Memory B cell (primary cell): ENCODE measurements around the gene ERGIC2.

Experiments
- ATAC-seq: fragments of 150-1000 bp; cut with Tn5 transposase; 2 replicates; pipeline ENCODE4 v1.10.0; 2021; ENCODE audit warnings: low read depth, mild to moderate bottlenecking, moderate library complexity
- DNase-seq, 2 donors: peaks; one replicate each; pipeline ENCODE4 v3.0.0; 2022; ENCODE audit warnings: low spot score in 2 of 2
- H3K27ac Mint-ChIP-seq: one replicate; pipeline ENCODE4 v1.8.0; 2022; ENCODE audit warnings: mild to moderate bottlenecking, moderate library complexity, mixed read lengths
- H3K27me3 Mint-ChIP-seq: one replicate; pipeline ENCODE4 v1.8.0; 2022; ENCODE audit warnings: mixed read lengths
- H3K36me3 Mint-ChIP-seq: one replicate; pipeline ENCODE4 v1.8.0; 2022; ENCODE audit warnings: mild to moderate bottlenecking, mixed read lengths
- H3K4me1 Mint-ChIP-seq: one replicate; pipeline ENCODE4 v1.8.0; 2022; ENCODE audit warnings: mixed read lengths
- H3K4me3 Mint-ChIP-seq: one replicate; pipeline ENCODE4 v1.8.0; 2022; ENCODE audit warnings: mild to moderate bottlenecking, moderate library complexity, mixed read lengths
- H3K9me3 Mint-ChIP-seq: one replicate; pipeline ENCODE4 v1.8.0; 2022; ENCODE audit warnings: mixed read lengths

ERGIC2 gene

GRCh38 chr12:29343022-29343799 is 37.8 kb downstream of the ERGIC2 start:
- peaks cover 17% of the 10 kb centered on the region for H3K36me3 Mint-ChIP-seq
- peak overlapping the region; percentile 62 for H3K27ac Mint-ChIP-seq
- no peak for DNase-seq

GRCh38 chr12:29337325-29337724 is 43.6 kb downstream of the ERGIC2 start:
- no peaks in the 10 kb centered on the region for H3K4me1 Mint-ChIP-seq
- H3K4me3 Mint-ChIP-seq, result no peak overlapping the region
- ATAC-seq (no peak), DNase-seq (no peak)
- H3K27ac Mint-ChIP-seq, result no peak overlapping the region
- peaks cover 5% of the 10 kb centered on the region for H3K36me3 Mint-ChIP-seq
- H3K9me3 Mint-ChIP-seq, result no peaks in the 10 kb centered on the region
- H3K27me3 Mint-ChIP-seq, result no peaks in the 10 kb centered on the region

More at GRCh38 chr12:29343022-29343799, 37.8 kb downstream of the ERGIC2 start:
- Mint-ChIP-seq H3K4me1 (no peaks in the 10 kb centered on the region), H3K4me3 (no peak overlapping the region), H3K9me3 (no peaks in the 10 kb centered on the region), H3K27me3 (no peaks in the 10 kb centered on the region)
- no peak for ATAC-seq

- Mint-ChIP-seq H3K4me3 (no peak overlapping the region), H3K9me3 (no peaks in the 10 kb centered on the region), H3K27me3 (no peaks in the 10 kb centered on the region), H3K4me1 (no peaks in the 10 kb centered on the region), H3K27ac (no peak overlapping the region), H3K36me3 (peaks cover 1% of the 10 kb centered on the region)
- no peak for DNase-seq
- no peak for ATAC-seq
Observed at GRCh38 chr12:29334937-29335336, 46.0 kb downstream of the ERGIC2 start.

GRCh38 chr12:29333178-29333577 is 47.8 kb downstream of the ERGIC2 start:
- DNase-seq (no peak), ATAC-seq (no peak)
- Mint-ChIP-seq H3K4me3 (no peak overlapping the region), H3K9me3 (no peaks in the 10 kb centered on the region), H3K27me3 (no peaks in the 10 kb centered on the region), H3K4me1 (no peaks in the 10 kb centered on the region), H3K27ac (no peak overlapping the region), H3K36me3 (peaks cover under 1% of the 10 kb centered on the region)

GRCh38 chr12:29329411-29329810 is 51.6 kb downstream of the ERGIC2 start:
- Mint-ChIP-seq H3K27me3 (no peaks in the 10 kb centered on the region), H3K27ac (no peak overlapping the region), H3K9me3 (no peaks in the 10 kb centered on the region), H3K4me1 (peaks cover 3% of the 10 kb centered on the region), H3K36me3 (peaks cover 10% of the 10 kb centered on the region), H3K4me3 (no peak overlapping the region)
- ATAC-seq (no peak), DNase-seq (no peak)

- Mint-ChIP-seq H3K27me3 (no peaks in the 10 kb centered on the region), H3K4me3 (no peak overlapping the region), H3K36me3 (peaks cover 28% of the 10 kb centered on the region), H3K9me3 (no peaks in the 10 kb centered on the region), H3K4me1 (peaks cover 10% of the 10 kb centered on the region), H3K27ac (no peak overlapping the region)
- ATAC-seq (no peak), DNase-seq (no peak)
Observed at GRCh38 chr12:29322157-29322556, 58.8 kb downstream of the ERGIC2 start.

- Mint-ChIP-seq H3K27ac (no peak overlapping the region), H3K4me3 (no peak overlapping the region), H3K27me3 (no peaks in the 10 kb centered on the region), H3K4me1 (peaks cover 8% of the 10 kb centered on the region), H3K36me3 (peaks cover 22% of the 10 kb centered on the region), H3K9me3 (no peaks in the 10 kb centered on the region)
- no peak for DNase-seq
- ATAC-seq, result no peak
Observed at GRCh38 chr12:29320295-29321085, 60.5 kb downstream of the ERGIC2 start.

GRCh38 chr12:29317556-29318363 is 63.2 kb downstream of the ERGIC2 start:
- ATAC-seq, result peak; percentile 100
- Mint-ChIP-seq H3K27ac (peak overlapping the region; percentile 24), H3K27me3 (no peaks in the 10 kb centered on the region), H3K4me3 (no peak overlapping the region), H3K4me1 (peaks cover 7% of the 10 kb centered on the region), H3K36me3 (peaks cover 11% of the 10 kb centered on the region), H3K9me3 (no peaks in the 10 kb centered on the region)
- peak in 1 of 2 donors; percentile 29 for DNase-seq

- DNase-seq (no peak), ATAC-seq (no peak)
- Mint-ChIP-seq H3K36me3 (peaks cover 6% of the 10 kb centered on the region), H3K27ac (no peak overlapping the region), H3K27me3 (no peaks in the 10 kb centered on the region), H3K4me1 (peaks cover 7% of the 10 kb centered on the region), H3K4me3 (no peak overlapping the region), H3K9me3 (no peaks in the 10 kb centered on the region)
Observed at GRCh38 chr12:29316752-29317151, 64.2 kb downstream of the ERGIC2 start.

GRCh38 chr12:29314416-29314815 is 66.6 kb downstream of the ERGIC2 start:
- Mint-ChIP-seq H3K4me1 (peaks cover 7% of the 10 kb centered on the region), H3K27me3 (no peaks in the 10 kb centered on the region), H3K36me3 (peaks cover 2% of the 10 kb centered on the region), H3K9me3 (no peaks in the 10 kb centered on the region), H3K4me3 (no peak overlapping the region), H3K27ac (no peak overlapping the region)
- ATAC-seq, result no peak
- DNase-seq, result no peak

GRCh38 chr12:29310899-29311298 is 70.1 kb downstream of the ERGIC2 start:
- H3K4me1 Mint-ChIP-seq, result no peaks in the 10 kb centered on the region
- no peak for DNase-seq
- no peak overlapping the region for H3K27ac Mint-ChIP-seq
- H3K4me3 Mint-ChIP-seq, result no peak overlapping the region
- H3K36me3 Mint-ChIP-seq, result peaks cover 2% of the 10 kb centered on the region
- ATAC-seq, result no peak
- no peaks in the 10 kb centered on the region for H3K27me3 Mint-ChIP-seq
- H3K9me3 Mint-ChIP-seq, result no peaks in the 10 kb centered on the region

GRCh38 chr12:29309320-29309902 is 71.6 kb downstream of the ERGIC2 start:
- no peak for DNase-seq
- Mint-ChIP-seq H3K27me3 (no peaks in the 10 kb centered on the region), H3K36me3 (no peaks in the 10 kb centered on the region), H3K4me1 (no peaks in the 10 kb centered on the region), H3K4me3 (no peak overlapping the region), H3K9me3 (no peaks in the 10 kb centered on the region), H3K27ac (no peak overlapping the region)
- no peak for ATAC-seq

GRCh38 chr12:29306682-29307081 is 74.3 kb downstream of the ERGIC2 start:
- H3K4me1 Mint-ChIP-seq, result no peaks in the 10 kb centered on the region
- H3K27me3 Mint-ChIP-seq, result no peaks in the 10 kb centered on the region
- no peak overlapping the region for H3K4me3 Mint-ChIP-seq
- ATAC-seq (no peak), DNase-seq (no peak)
- no peaks in the 10 kb centered on the region for H3K36me3 Mint-ChIP-seq
- H3K9me3 Mint-ChIP-seq, result no peaks in the 10 kb centered on the region
- H3K27ac Mint-ChIP-seq, result no peak overlapping the region

- H3K27ac Mint-ChIP-seq, result no peak overlapping the region
- ATAC-seq (no peak), DNase-seq (no peak)
- no peaks in the 10 kb centered on the region for H3K9me3 Mint-ChIP-seq
- no peak overlapping the region for H3K4me3 Mint-ChIP-seq
- no peaks in the 10 kb centered on the region for H3K4me1 Mint-ChIP-seq
- no peaks in the 10 kb centered on the region for H3K36me3 Mint-ChIP-seq
- no peaks in the 10 kb centered on the region for H3K27me3 Mint-ChIP-seq
Observed at GRCh38 chr12:29306266-29306665, 74.7 kb downstream of the ERGIC2 start.
